Measurements from ENCODE around the gene PURA.

- TF ChIP-seq, protein P1, sequence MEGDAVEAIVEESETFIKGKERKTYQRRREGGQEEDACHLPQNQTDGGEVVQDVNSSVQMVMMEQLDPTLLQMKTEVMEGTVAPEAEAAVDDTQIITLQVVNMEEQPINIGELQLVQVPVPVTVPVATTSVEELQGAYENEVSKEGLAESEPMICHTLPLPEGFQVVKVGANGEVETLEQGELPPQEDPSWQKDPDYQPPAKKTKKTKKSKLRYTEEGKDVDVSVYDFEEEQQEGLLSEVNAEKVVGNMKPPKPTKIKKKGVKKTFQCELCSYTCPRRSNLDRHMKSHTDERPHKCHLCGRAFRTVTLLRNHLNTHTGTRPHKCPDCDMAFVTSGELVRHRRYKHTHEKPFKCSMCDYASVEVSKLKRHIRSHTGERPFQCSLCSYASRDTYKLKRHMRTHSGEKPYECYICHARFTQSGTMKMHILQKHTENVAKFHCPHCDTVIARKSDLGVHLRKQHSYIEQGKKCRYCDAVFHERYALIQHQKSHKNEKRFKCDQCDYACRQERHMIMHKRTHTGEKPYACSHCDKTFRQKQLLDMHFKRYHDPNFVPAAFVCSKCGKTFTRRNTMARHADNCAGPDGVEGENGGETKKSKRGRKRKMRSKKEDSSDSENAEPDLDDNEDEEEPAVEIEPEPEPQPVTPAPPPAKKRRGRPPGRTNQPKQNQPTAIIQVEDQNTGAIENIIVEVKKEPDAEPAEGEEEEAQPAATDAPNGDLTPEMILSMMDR (IDR thresholded peaks at IDR 0.05; ENCODE audit: low read depth, low read length): no peak
- TF ChIP-seq EZH2phosphoT487 (IDR thresholded peaks at IDR 0.05; ENCODE audit: low read depth): no peak
Measured at GRCh38 chr5:140118302-140118936, 4.5 kb downstream of the PURA start.

Data from OCI-LY3 (cell line).